Activated naive CD4-positive, alpha-beta T cell treated with anti-CD3 and anti-CD28 coated beads for 36 hours (primary cell): ENCODE data around the gene PACRG. TPM values are rescaled to one million over a fixed set of nuclear protein-coding genes. Genes with fewer than 3 reads are reported as not detected.

Experiments used
- CTCF ChIA-PET: fragments of 350-600 bp; sonication (Branson Sonifier 250); formaldehyde crosslinking; loops from one replicate; lab custom pipeline; 2021; ENCODE audit warnings: antibody characterized with exemption; lab: Charles Lee
- DNase-seq: peaks from one replicate; pipeline ENCODE4 v3.0.0-alpha.2; 2020
- H3K27ac Mint-ChIP-seq: one replicate; pipeline ENCODE4 v1.8.0; 2021; ENCODE audit warnings: mild to moderate bottlenecking, mixed read lengths
- H3K27me3 Mint-ChIP-seq: one replicate; pipeline ENCODE4 v1.8.0; 2021; ENCODE audit warnings: low read depth, mixed read lengths
- H3K36me3 Mint-ChIP-seq: one replicate; pipeline ENCODE4 v1.8.0; 2021; ENCODE audit warnings: low read depth, mixed read lengths
- H3K4me1 Mint-ChIP-seq: one replicate; pipeline ENCODE4 v1.8.0; 2021; ENCODE audit warnings: low read depth, mixed read lengths
- H3K4me3 Mint-ChIP-seq: one replicate; pipeline ENCODE4 v1.8.0; 2021; ENCODE audit warnings: mild to moderate bottlenecking, moderate library complexity, mixed read lengths
- H3K9me3 Mint-ChIP-seq: one replicate; pipeline ENCODE4 v1.8.0; 2021; ENCODE audit warnings: mixed read lengths
- intact Hi-C: fragments of 100-400 bp; cut with micrococcal nuclease; formaldehyde crosslinking; loops from one replicate; pipeline ENCODE4 v1.15.1; 2023
- total RNA-seq, 2 experiments: library from RNA; stranded (reverse); gene quantifications; one replicate each; pipeline ENCODE4 v1.2.3, GENCODE V29; 2021

The PACRG gene
- total RNA-seq, 2 experiments from 2014 or later: not detected

DNA sequence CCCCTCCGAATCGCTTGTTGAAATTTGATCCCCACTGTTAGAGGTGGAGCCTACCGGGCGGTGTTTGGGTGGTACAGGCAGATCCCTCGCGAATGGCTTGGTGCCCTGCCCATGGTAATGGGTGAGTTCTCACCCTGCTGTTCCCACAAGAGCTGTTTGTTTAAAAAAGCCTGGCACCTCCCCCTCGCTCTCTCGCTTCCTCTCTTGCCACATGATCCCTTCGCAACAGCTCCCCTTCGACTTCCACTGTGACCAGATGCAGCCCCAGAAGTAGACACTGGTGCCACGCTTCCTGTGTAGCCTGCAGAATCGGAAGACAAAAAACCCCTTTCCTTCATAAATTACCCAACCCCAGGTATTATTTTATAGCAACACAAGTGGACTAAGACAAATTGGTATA lies 394.6 kb downstream of the PACRG start:
- no peaks in the 10 kb centered on the region for H3K36me3 Mint-ChIP-seq
- DNase-seq: no peak
- intact Hi-C loops: no loop called here
- CTCF ChIA-PET: no interaction called here
- H3K4me3 Mint-ChIP-seq: no peak overlapping the region
- H3K27me3 Mint-ChIP-seq: peaks cover 3% of the 10 kb centered on the region
- no peaks in the 10 kb centered on the region for H3K4me1 Mint-ChIP-seq
- H3K9me3 Mint-ChIP-seq: no peaks in the 10 kb centered on the region
- no peak overlapping the region for H3K27ac Mint-ChIP-seq

DNA sequence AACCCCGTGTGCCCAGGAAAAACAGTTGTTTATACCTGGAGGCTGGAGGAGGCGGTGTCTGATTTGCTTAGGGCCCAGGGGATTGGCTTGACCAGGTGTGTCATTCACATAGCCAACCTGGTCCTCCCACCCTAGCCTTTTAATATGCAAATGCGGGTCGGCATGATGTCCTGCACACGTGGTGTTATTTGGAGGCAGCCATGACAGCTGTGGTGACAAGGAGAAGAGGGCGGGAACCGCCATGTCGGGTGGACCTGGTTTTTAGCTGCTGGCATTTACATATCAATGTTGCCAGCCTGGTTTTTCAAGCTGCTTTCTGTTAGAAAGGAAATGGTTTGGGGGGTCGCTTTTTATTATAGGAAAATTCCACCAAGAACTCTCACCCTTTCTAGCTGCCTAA lies 395.3 kb downstream of the PACRG start:
- no peaks in the 10 kb centered on the region for H3K9me3 Mint-ChIP-seq
- CTCF ChIA-PET: no interaction called here
- peaks cover 3% of the 10 kb centered on the region for H3K27me3 Mint-ChIP-seq
- no peaks in the 10 kb centered on the region for H3K36me3 Mint-ChIP-seq
- H3K4me1 Mint-ChIP-seq: no peaks in the 10 kb centered on the region
- H3K4me3 Mint-ChIP-seq: no peak overlapping the region
- DNase-seq: no peak
- H3K27ac Mint-ChIP-seq: no peak overlapping the region
- intact Hi-C loops: no loop called here

DNA sequence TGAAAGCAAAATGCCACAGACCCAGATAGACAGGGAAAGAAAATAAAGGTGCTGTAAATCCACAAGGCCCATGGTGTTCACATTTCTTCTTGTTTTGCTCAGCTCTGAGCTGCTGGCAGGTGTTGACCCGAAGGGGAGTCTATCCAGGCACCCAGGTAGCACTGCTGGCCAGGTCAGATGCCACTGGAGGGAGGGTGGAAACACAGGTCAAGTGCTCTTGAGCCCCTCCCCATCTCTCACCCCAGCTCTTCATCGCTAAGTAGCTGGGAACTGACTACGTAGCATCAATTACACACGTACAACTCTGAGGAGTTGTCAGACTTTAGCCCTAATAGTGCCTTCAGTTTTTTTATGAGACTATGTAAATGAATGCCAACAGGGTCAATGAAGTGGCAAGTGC lies 399.0 kb downstream of the PACRG start:
- intact Hi-C loops: no loop called here
- DNase-seq: no peak
- H3K9me3 Mint-ChIP-seq: no peaks in the 10 kb centered on the region
- no peak overlapping the region for H3K4me3 Mint-ChIP-seq
- CTCF ChIA-PET: no interaction called here
- H3K36me3 Mint-ChIP-seq: no peaks in the 10 kb centered on the region
- no peaks in the 10 kb centered on the region for H3K4me1 Mint-ChIP-seq
- H3K27ac Mint-ChIP-seq: no peak overlapping the region
- peaks cover 3% of the 10 kb centered on the region for H3K27me3 Mint-ChIP-seq

DNA sequence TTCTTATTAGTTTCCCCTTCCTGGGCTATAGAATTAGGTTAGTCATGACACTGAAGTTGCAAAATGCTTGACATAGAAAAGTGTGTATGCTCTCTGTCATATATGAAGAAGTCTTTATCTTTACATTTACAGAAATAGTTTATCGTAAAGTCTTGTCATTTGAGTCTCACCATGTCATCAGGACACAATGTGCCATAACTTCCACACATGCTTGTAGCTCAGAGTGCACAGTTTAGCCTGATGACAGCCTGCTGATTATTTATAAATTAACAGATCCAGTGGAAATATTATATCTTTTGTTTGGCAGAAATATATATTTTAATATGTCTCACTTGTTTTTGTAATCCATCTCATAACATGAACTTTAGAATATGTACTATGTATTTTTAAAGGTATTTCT lies 399.8 kb downstream of the PACRG start:
- Mint-ChIP-seq H3K36me3 (no peaks in the 10 kb centered on the region), H3K4me3 (no peak overlapping the region), H3K27me3 (peaks cover under 1% of the 10 kb centered on the region), H3K4me1 (no peaks in the 10 kb centered on the region), H3K27ac (no peak overlapping the region), H3K9me3 (no peaks in the 10 kb centered on the region)
- no peak for DNase-seq
- intact Hi-C loops: no loop called here
- CTCF ChIA-PET: no interaction called here

- DNase-seq: no peak
- Mint-ChIP-seq H3K36me3 (no peaks in the 10 kb centered on the region), H3K4me1 (no peaks in the 10 kb centered on the region), H3K27me3 (no peaks in the 10 kb centered on the region), H3K4me3 (no peak overlapping the region), H3K9me3 (no peaks in the 10 kb centered on the region), H3K27ac (no peak overlapping the region)
- intact Hi-C loops: no loop called here
- CTCF ChIA-PET: interaction anchor here (0.6 kb wide), 1 partner anchor 1901 kb away, joined by 3 read pairs; no protein-coding TSS in a partner anchor
Measured at GRCh38 chr6:163128324-163128723, 400.6 kb downstream of the PACRG start.

DNA sequence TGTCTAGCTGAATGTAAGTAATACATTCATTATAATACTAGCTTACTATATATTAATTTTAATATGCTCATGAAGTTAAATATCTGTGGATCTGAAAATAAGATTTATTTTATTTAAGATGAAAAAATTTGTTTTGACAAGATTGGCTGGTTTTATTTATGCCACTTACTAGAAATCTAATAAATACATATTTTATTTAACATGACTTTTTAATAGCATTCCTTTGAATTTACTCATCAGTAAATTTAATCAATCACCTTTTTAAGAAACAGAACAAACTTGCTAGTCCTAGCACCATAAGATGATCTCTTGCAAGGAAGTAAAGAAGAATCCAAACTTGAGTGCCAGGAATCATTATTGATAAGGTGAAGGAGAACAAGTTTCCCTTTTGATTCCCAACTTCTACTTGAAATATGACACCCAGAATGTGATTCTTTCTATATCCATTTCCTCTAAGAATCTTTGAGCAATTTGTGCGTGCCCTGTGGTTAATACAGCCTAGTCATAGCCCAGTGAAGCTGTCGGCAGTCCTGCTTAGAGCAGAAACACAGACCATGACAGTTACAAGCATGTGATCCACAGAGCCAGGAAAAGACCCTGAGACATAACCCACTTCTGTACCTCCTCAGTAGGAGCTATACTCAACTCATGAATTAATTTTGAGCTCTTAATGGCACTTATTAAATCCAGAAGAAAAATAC lies 404.4 kb downstream of the PACRG start:
- intact Hi-C loops: no loop called here
- H3K27me3 Mint-ChIP-seq: no peaks in the 10 kb centered on the region
- H3K36me3 Mint-ChIP-seq: no peaks in the 10 kb centered on the region
- H3K4me3 Mint-ChIP-seq: no peak overlapping the region
- H3K27ac Mint-ChIP-seq: no peak overlapping the region
- DNase-seq: no peak
- no peaks in the 10 kb centered on the region for H3K9me3 Mint-ChIP-seq
- no peaks in the 10 kb centered on the region for H3K4me1 Mint-ChIP-seq
- CTCF ChIA-PET: no interaction called here

DNA sequence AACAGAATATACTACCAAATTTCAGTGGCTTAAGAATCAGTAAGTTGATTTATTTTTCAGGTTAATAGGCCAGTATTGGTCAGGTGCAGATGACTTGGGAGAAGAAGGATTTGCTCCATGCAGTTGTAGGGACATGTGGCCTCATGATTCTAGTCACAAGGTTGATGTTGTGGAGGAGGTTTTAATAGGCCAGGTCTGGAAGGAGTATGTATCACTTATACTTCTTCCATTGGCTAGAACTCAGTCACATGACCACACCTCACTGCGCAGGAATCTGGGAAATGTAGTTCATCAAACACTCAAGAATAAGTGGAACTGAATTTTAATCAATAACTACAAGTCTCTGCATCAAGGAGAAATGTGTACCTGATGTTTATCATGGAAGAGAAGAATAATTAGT lies 405.2 kb downstream of the PACRG start:
- no peaks in the 10 kb centered on the region for H3K36me3 Mint-ChIP-seq
- no peaks in the 10 kb centered on the region for H3K27me3 Mint-ChIP-seq
- intact Hi-C loops: no loop called here
- CTCF ChIA-PET: no interaction called here
- no peak overlapping the region for H3K4me3 Mint-ChIP-seq
- H3K27ac Mint-ChIP-seq: no peak overlapping the region
- DNase-seq: no peak
- no peaks in the 10 kb centered on the region for H3K9me3 Mint-ChIP-seq
- H3K4me1 Mint-ChIP-seq: no peaks in the 10 kb centered on the region

DNA sequence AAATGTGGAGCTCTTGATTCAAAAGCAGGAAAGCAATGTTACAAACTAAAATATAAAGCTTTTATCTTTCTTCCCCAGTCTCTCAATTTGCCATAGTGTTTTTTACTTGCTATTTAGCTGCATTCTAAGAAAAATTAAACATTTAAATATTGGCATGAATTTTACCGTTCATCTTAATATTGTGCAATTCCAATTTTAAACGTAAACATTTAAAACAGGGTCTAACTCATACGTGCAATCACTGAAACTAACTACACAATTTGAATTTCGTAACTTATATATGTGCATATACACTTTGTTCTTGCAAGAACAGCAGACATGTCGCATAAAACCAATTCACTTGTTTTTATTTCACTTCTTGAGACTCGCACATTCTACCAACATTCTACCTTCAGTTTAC lies 405.9 kb downstream of the PACRG start:
- Mint-ChIP-seq H3K4me3 (no peak overlapping the region), H3K4me1 (no peaks in the 10 kb centered on the region), H3K9me3 (no peaks in the 10 kb centered on the region), H3K27ac (no peak overlapping the region), H3K27me3 (peaks cover under 1% of the 10 kb centered on the region), H3K36me3 (no peaks in the 10 kb centered on the region)
- CTCF ChIA-PET: no interaction called here
- intact Hi-C loops: no loop called here
- DNase-seq: no peak

- intact Hi-C loops: no loop called here
- CTCF ChIA-PET: no interaction called here
- no peaks in the 10 kb centered on the region for H3K36me3 Mint-ChIP-seq
Measured at GRCh38 chr6:163136681-163137397, 409.1 kb downstream of the PACRG start.

DNA sequence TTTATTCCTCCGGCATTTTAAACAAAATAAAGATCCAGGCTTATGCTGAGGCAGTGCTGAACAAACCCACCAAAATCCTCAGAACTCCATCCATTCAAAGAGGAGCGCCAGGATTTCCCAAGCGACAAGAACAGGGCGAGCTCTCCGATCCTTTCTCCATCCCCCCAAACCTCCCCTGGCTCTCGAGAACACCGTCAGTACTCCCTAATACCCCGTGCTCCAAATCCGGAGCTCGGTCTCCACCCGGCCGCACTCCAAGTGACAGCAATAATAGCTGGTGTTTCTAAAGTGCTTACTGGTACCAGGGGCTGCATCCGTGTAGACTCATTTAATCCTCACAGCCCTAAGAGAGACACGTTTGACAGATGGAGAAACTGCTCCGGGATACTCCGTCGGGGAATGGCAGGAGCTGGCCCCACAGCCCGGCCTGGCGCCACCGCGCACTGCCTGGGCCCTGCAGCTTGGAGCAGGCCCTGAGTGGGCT lies 409.7 kb downstream of the PACRG start:
- H3K27ac Mint-ChIP-seq: no peak overlapping the region

More at GRCh38 chr6:163136681-163137397, 409.1 kb downstream of the PACRG start:
- no peak overlapping the region for H3K27ac Mint-ChIP-seq
- H3K27me3 Mint-ChIP-seq: peaks cover 10% of the 10 kb centered on the region
- H3K4me3 Mint-ChIP-seq: no peak overlapping the region
- no peaks in the 10 kb centered on the region for H3K9me3 Mint-ChIP-seq
- DNase-seq: no peak
- H3K4me1 Mint-ChIP-seq: no peaks in the 10 kb centered on the region

DNA sequence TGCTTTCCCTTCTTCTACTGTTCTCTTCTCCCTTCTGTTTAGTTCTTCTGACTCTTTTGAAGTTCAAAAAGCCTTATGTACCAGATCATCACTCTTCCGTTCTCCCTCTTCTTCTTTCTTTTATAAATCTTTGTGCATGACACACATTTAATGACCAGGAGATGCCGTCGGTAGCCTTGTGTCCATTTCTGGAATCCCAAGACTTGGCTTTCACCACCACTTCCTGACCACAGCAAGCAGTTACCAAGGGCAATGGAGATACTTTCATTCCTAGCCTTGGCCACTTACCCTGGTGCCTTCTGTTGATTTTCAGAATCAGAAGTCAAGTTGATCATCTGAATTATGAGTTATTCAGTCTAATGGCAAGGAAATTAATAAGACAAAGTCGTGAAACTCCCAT lies 418.3 kb downstream of the PACRG start:
- CTCF ChIA-PET: interaction anchor here (0.7 kb wide), 1 partner anchor 704 kb away, joined by 3 read pairs; no protein-coding TSS in a partner anchor
- no peaks in the 10 kb centered on the region for H3K9me3 Mint-ChIP-seq
- H3K4me1 Mint-ChIP-seq: no peaks in the 10 kb centered on the region

More for the DNA sequence above, 409.7 kb downstream of the PACRG start:
- intact Hi-C loops: no loop called here
- no peak for DNase-seq
- Mint-ChIP-seq H3K36me3 (no peaks in the 10 kb centered on the region), H3K4me1 (no peaks in the 10 kb centered on the region), H3K4me3 (no peak overlapping the region), H3K9me3 (no peaks in the 10 kb centered on the region), H3K27me3 (peaks cover 10% of the 10 kb centered on the region)
- CTCF ChIA-PET: no interaction called here

GRCh38 chr6:163147994-163148393 lies 420.2 kb downstream of the PACRG start:
- H3K4me3 Mint-ChIP-seq: no peak overlapping the region
- no peak for DNase-seq
- CTCF ChIA-PET: no interaction called here
- intact Hi-C loops: no loop called here
- H3K9me3 Mint-ChIP-seq: no peaks in the 10 kb centered on the region
- no peaks in the 10 kb centered on the region for H3K36me3 Mint-ChIP-seq
- H3K27ac Mint-ChIP-seq: no peak overlapping the region
- peaks cover 26% of the 10 kb centered on the region for H3K27me3 Mint-ChIP-seq
- H3K4me1 Mint-ChIP-seq: no peaks in the 10 kb centered on the region

More for the DNA sequence above, 418.3 kb downstream of the PACRG start:
- no peak for DNase-seq
- Mint-ChIP-seq H3K27me3 (peaks cover 23% of the 10 kb centered on the region), H3K36me3 (no peaks in the 10 kb centered on the region), H3K4me3 (no peak overlapping the region), H3K27ac (no peak overlapping the region)
- intact Hi-C loops: no loop called here
